Neural progenitor cell (in vitro differentiated cells): Measurements from ENCODE around the gene UVSSA. TPM values are rescaled to one million over a fixed set of nuclear protein-coding genes. Genes with fewer than 3 reads are reported as not detected.
A peak's percentile ranks its signal among the peaks of the same experiment; 100 is the strongest.
"Not testable (repeated sequence)": the region's sequence is repeated elsewhere in the genome, so short reads cannot be mapped to it uniquely, and the experiment has no call there.

ENCODE experiments used
- DNase-seq: peaks from one replicate; pipeline ENCODE4 v3.0.0-alpha.2; 2016; ENCODE audit warnings: low spot score
- H2AFZ ChIP-seq: fragments of 200-600 bp; sonication (generic); replicated peaks from 2 replicates; pipeline ENCODE4 v1.6.1; 2016; ENCODE audit warnings: antibody characterized with exemption
- H3F3A ChIP-seq: fragments of 200-600 bp; sonication (generic); 2 replicates; pipeline ENCODE4 v1.6.1; 2016; ENCODE audit warnings: antibody characterized with exemption, low read depth
- H3K27ac ChIP-seq: fragments of 200-600 bp; sonication (generic); 2 replicates; pipeline ENCODE4 v1.5.1; 2016; ENCODE audit warnings: mild to moderate bottlenecking
- H3K27me3 ChIP-seq: fragments of 200-600 bp; sonication (generic); 2 replicates; pipeline ENCODE4 v1.6.1; 2016; ENCODE audit warnings: mild to moderate bottlenecking, moderate library complexity
- H3K36me3 ChIP-seq: fragments of 200-600 bp; sonication (generic); 2 replicates; pipeline ENCODE4 v1.5.1; 2016
- H3K4me1 ChIP-seq: fragments of 200-600 bp; sonication (generic); 2 replicates; pipeline ENCODE4 v1.6.1; 2016; ENCODE audit warnings: mixed run types
- H3K4me2 ChIP-seq: fragments of 200-600 bp; sonication (generic); 2 replicates; pipeline ENCODE4 v1.6.1; 2016
- H3K4me3 ChIP-seq: fragments of 200-600 bp; sonication (generic); 2 replicates; pipeline ENCODE4 v1.5.1; 2016
- H3K79me2 ChIP-seq: fragments of 200-600 bp; sonication (generic); 2 replicates; pipeline ENCODE4 v1.6.1; 2016; ENCODE audit warnings: low read depth
- H3K9ac ChIP-seq: fragments of 200-600 bp; sonication (generic); 2 replicates; pipeline ENCODE4 v1.6.1; 2016
- H3K9me3 ChIP-seq: fragments of 200-600 bp; sonication (generic); 2 replicates; pipeline ENCODE4 v1.5.1; 2016; ENCODE audit warnings: low read depth
- H4K20me1 ChIP-seq: fragments of 200-600 bp; sonication (generic); 2 replicates; pipeline ENCODE4 v1.6.1; 2016; ENCODE audit warnings: low read depth
- H3K27ac Mint-ChIP-seq: 3 replicates; pipeline ENCODE4 v1.8.0; 2021; ENCODE audit warnings: mixed read lengths
- H3K27me3 Mint-ChIP-seq: 2 replicates; pipeline ENCODE4 v1.8.0; 2022; ENCODE audit warnings: low read depth, mild to moderate bottlenecking, inconsistent platforms, moderate library complexity, mixed read lengths; ENCODE audit not compliant: insufficient read depth
- H3K36me3 Mint-ChIP-seq: 3 replicates; pipeline ENCODE4 v1.8.0; 2021; ENCODE audit warnings: mixed read lengths
- H3K4me1 Mint-ChIP-seq: 3 replicates; pipeline ENCODE4 v1.8.0; 2021; ENCODE audit warnings: mixed read lengths
- H3K4me3 Mint-ChIP-seq: 3 replicates; pipeline ENCODE4 v1.8.0; 2021; ENCODE audit warnings: mild to moderate bottlenecking, moderate library complexity, mixed read lengths
- H3K9me3 Mint-ChIP-seq: 3 replicates; pipeline ENCODE4 v1.8.0; 2020; ENCODE audit warnings: mixed read lengths
- CTCF ChIP-seq: fragments of 200-600 bp; sonication (generic); IDR thresholded peaks from 2 replicates; pipeline ENCODE4 v1.5.1; 2017; ENCODE audit warnings: antibody characterized with exemption, mild to moderate bottlenecking
- EZH2 ChIP-seq: fragments of 200-600 bp; sonication (generic); IDR thresholded peaks from 2 replicates; pipeline ENCODE4 v1.6.1; 2017; ENCODE audit warnings: antibody characterized with exemption, mild to moderate bottlenecking, moderate library complexity
- EZH2phosphoT487 ChIP-seq: fragments of 200-600 bp; sonication (generic); IDR thresholded peaks from 2 replicates; pipeline ENCODE4 v1.6.1; 2017; ENCODE audit warnings: antibody characterized with exemption
- total RNA-seq: library from RNA; depleted of rRNA; stranded (reverse); fragments of >200 nt; gene quantifications from 2 replicates; pipeline ENCODE4 v1.2.3, GENCODE V29; 2015; ENCODE audit warnings: low replicate concordance

Gene UVSSA
- total RNA-seq, 1 donor from 2014 or later, result 10.9 TPM

GRCh38 chr4:1369479-1370079 is 22.6 kb downstream of the UVSSA start:
- H3K9ac ChIP-seq, result no peak overlapping the region
- peaks cover 7% of the 10 kb centered on the region for H3K27me3 Mint-ChIP-seq
- no peak overlapping the region for H3K4me3 ChIP-seq
- H3K4me3 Mint-ChIP-seq, result no peak overlapping the region
- H3K9me3 ChIP-seq, result no peaks in the 10 kb centered on the region
- H3K36me3 ChIP-seq, result no peaks in the 10 kb centered on the region
- H3K4me2 ChIP-seq, result no peak overlapping the region
- peaks cover 13% of the 10 kb centered on the region for H3K4me1 ChIP-seq
- no peaks in the 10 kb centered on the region for H3K79me2 ChIP-seq
- H2AFZ ChIP-seq, result no peak overlapping the region
- H3K27ac ChIP-seq, result peak overlapping the region; percentile 10
- no peak for TF ChIP-seq EZH2phosphoT487
- TF ChIP-seq EZH2, result no peak
- TF ChIP-seq CTCF, result no peak
- H3K9me3 Mint-ChIP-seq, result no peaks in the 10 kb centered on the region
- H3K4me1 Mint-ChIP-seq, result peaks cover 11% of the 10 kb centered on the region
- H3F3A ChIP-seq, result no peaks in the 10 kb centered on the region
- no peaks in the 10 kb centered on the region for H3K27me3 ChIP-seq
- peak overlapping the region; percentile 27 for H3K27ac Mint-ChIP-seq
- DNase-seq, result no peak
- no peaks in the 10 kb centered on the region for H4K20me1 ChIP-seq
- peaks cover 26% of the 10 kb centered on the region for H3K36me3 Mint-ChIP-seq

- Histone ChIP-seq H3K9ac (no peak overlapping the region), H3K36me3 (no peaks in the 10 kb centered on the region), H4K20me1 (no peaks in the 10 kb centered on the region), H3K4me1 (peaks cover 13% of the 10 kb centered on the region), H3F3A (no peaks in the 10 kb centered on the region), H3K4me3 (no peak overlapping the region), H3K4me2 (no peak overlapping the region), H2AFZ (no peak overlapping the region), H3K27me3 (no peaks in the 10 kb centered on the region), H3K27ac (no peak overlapping the region), H3K79me2 (no peaks in the 10 kb centered on the region), H3K9me3 (no peaks in the 10 kb centered on the region)
- H3K27ac Mint-ChIP-seq, result peak overlapping the region; percentile 27
- H3K4me3 Mint-ChIP-seq, result no peak overlapping the region
- peaks cover 7% of the 10 kb centered on the region for H3K27me3 Mint-ChIP-seq
- peaks cover 11% of the 10 kb centered on the region for H3K4me1 Mint-ChIP-seq
- TF ChIP-seq EZH2phosphoT487, result no peak
- no peak for TF ChIP-seq CTCF
- H3K9me3 Mint-ChIP-seq, result no peaks in the 10 kb centered on the region
- DNase-seq, result no peak
- H3K36me3 Mint-ChIP-seq, result peaks cover 26% of the 10 kb centered on the region
Observed at GRCh38 chr4:1370321-1371124, 23.5 kb downstream of the UVSSA start.

GRCh38 chr4:1371176-1372165 is 24.5 kb downstream of the UVSSA start:
- Histone ChIP-seq H3F3A (no peaks in the 10 kb centered on the region), H3K79me2 (no peaks in the 10 kb centered on the region), H3K4me2 (no peak overlapping the region), H3K4me1 (peaks cover 13% of the 10 kb centered on the region), H4K20me1 (no peaks in the 10 kb centered on the region), H3K9me3 (no peaks in the 10 kb centered on the region), H3K4me3 (no peak overlapping the region), H3K9ac (no peak overlapping the region), H2AFZ (no peak overlapping the region), H3K27me3 (no peaks in the 10 kb centered on the region), H3K27ac (no peak overlapping the region), H3K36me3 (no peaks in the 10 kb centered on the region)
- Mint-ChIP-seq H3K4me3 (no peak overlapping the region), H3K9me3 (no peaks in the 10 kb centered on the region), H3K36me3 (peaks cover 26% of the 10 kb centered on the region), H3K4me1 (peaks cover 11% of the 10 kb centered on the region), H3K27ac (no peak overlapping the region), H3K27me3 (peaks cover 7% of the 10 kb centered on the region)
- DNase-seq, result no peak
- TF ChIP-seq CTCF (no peak), EZH2 (no peak), EZH2phosphoT487 (no peak)

GRCh38 chr4:1372576-1372975 is 25.6 kb downstream of the UVSSA start:
- H3K27me3 Mint-ChIP-seq, H3K27ac Mint-ChIP-seq: not testable (repeated sequence)

More at GRCh38 chr4:1372576-1372975, 25.6 kb downstream of the UVSSA start:
- not testable (repeated sequence) for H3K4me3 Mint-ChIP-seq, H3K36me3 ChIP-seq, H4K20me1 ChIP-seq, H3K4me3 ChIP-seq, H2AFZ ChIP-seq, H3K79me2 ChIP-seq, H3K9ac ChIP-seq, H3K9me3 Mint-ChIP-seq, H3K9me3 ChIP-seq, H3K27me3 ChIP-seq, H3K4me2 ChIP-seq, H3F3A ChIP-seq, DNase-seq, H3K27ac ChIP-seq
- peaks cover 13% of the 10 kb centered on the region for H3K4me1 ChIP-seq
- peaks cover 11% of the 10 kb centered on the region for H3K4me1 Mint-ChIP-seq
- peaks cover 26% of the 10 kb centered on the region for H3K36me3 Mint-ChIP-seq
